Measurements from ENCODE around the gene ZNF700. TPM values are rescaled to one million over a fixed set of nuclear protein-coding genes. Genes with fewer than 3 reads are reported as not detected.
A peak's percentile ranks its signal among the peaks of the same experiment; 100 is the strongest.
"Not testable (repeated sequence)": the region's sequence is repeated elsewhere in the genome, so short reads cannot be mapped to it uniquely, and the experiment has no call there.

ZNF700 gene
- polyA plus RNA-seq, 1 donor from 2014 or later: 35.9 TPM

DNA sequence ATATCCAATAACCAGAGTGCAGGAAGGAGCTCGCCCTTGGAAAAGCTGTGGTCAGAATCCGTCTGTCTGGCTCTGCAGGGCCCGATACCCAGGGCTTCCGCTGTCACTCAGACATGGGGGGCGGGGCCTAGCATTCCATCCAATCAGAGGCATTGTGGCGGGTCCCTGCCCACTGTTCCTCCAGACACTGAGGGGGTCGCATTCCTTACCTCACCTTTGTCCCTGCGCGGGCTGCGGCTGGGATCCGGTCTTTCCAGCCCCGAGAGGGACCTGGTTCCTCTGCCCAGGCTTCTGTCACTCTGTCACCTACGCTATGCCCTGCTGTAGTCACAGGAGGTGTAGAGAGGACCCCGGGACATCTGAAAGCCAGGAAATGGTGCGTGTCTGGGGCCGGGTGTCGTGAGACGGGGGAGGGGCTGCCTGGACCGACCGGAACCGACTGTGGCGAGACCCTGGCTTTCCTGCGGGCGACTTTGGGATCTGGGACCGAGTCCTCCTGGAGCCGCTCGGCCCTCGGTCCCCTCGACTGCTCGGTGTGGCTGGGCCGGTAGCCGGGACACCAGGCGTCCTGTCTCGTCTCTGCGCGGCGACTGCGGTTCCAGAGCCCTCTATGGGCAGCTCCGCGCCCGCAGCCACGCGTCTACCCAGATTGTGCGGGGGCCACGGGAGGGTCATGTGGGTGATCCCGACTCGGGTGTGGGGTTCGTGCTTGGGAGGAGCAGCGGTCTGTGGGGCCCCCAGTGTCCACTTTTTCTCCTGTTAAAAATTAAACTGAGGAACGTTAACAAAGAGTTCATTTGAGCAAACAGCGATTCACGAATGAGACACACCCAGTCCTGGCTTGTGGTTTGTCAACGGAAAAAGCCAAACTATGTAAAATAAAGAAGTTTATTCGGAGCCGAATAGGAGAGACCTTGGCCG, 37.0 kb upstream of the ZNF700 start, which contains the start of gene ZNF69:
Gene ZNF69 (plus strand): TSS at position 172 of the 921 bp plus-strand sequence. CDS start 142 bp downstream, at position 314.
- H3K4me2 ChIP-seq (ENCODE audit: low read length): peak within 1 kb of the TSS; percentile 68
- TF ChIP-seq POLR2AphosphoS5 (IDR thresholded peaks at IDR 0.05): peak; percentile 94
- no peak for TF ChIP-seq RAD21 (conservative IDR thresholded peaks at IDR 0.05)
- no peak for TF ChIP-seq EP300 (conservative IDR thresholded peaks at IDR 0.05; ENCODE audit: poor library complexity, severe bottlenecking)
- peak; percentile 86 for TF ChIP-seq TAF1 (IDR thresholded peaks at IDR 0.05; ENCODE audit: low read depth)
- TF ChIP-seq MXI1 (conservative IDR thresholded peaks at IDR 0.05; ENCODE audit: poor library complexity, severe bottlenecking): peak; percentile 71
- peak; percentile 26 for TF ChIP-seq SMC3 (conservative IDR thresholded peaks at IDR 0.05; ENCODE audit: poor library complexity)
- TF ChIP-seq EZH2 (IDR thresholded peaks at IDR 0.05; ENCODE audit: borderline replicate concordance, insufficient read depth, low read length, poor library complexity, severe bottlenecking): no peak
- TF ChIP-seq CTCF (IDR thresholded peaks at IDR 0.05; ENCODE audit: poor library complexity, severe bottlenecking): peak; percentile 62
- TF ChIP-seq REST (IDR thresholded peaks at IDR 0.05; ENCODE audit: borderline replicate concordance): peak; percentile 93
- no peaks in the 10 kb centered on the region for H3K36me3 ChIP-seq (ENCODE audit: insufficient read depth, low read length)
- peak within 1 kb of the TSS; percentile 99 for H3K4me3 ChIP-seq (ENCODE audit: low read length)
- peak within 1 kb of the TSS; percentile 95 for H3K27ac ChIP-seq (ENCODE audit: low read length)
- H3K9ac ChIP-seq (ENCODE audit: low read length): peak within 1 kb of the TSS; percentile 96
- peak within 1 kb of the TSS; percentile 83 for H2AFZ ChIP-seq (ENCODE audit: low read depth, low read length)
- H4K20me1 ChIP-seq (ENCODE audit: insufficient read depth): no peaks in the 10 kb centered on the region
- H3K9me2 ChIP-seq (ENCODE audit: insufficient read depth, low read length): no peaks in the 10 kb centered on the region
- H3K27me3 ChIP-seq (ENCODE audit: insufficient read depth, low read depth, low read length): no peaks in the 10 kb centered on the region
- no peaks in the 10 kb centered on the region for H3F3A ChIP-seq (ENCODE audit: insufficient read depth, low read length, poor library complexity, severe bottlenecking)
- H3K79me2 ChIP-seq (replicated peaks; ENCODE audit: insufficient read depth, low read length): peaks cover 32% of the 10 kb centered on the region
- H3K9me3 ChIP-seq (ENCODE audit: low read length): no peaks in the 10 kb centered on the region

DNA sequence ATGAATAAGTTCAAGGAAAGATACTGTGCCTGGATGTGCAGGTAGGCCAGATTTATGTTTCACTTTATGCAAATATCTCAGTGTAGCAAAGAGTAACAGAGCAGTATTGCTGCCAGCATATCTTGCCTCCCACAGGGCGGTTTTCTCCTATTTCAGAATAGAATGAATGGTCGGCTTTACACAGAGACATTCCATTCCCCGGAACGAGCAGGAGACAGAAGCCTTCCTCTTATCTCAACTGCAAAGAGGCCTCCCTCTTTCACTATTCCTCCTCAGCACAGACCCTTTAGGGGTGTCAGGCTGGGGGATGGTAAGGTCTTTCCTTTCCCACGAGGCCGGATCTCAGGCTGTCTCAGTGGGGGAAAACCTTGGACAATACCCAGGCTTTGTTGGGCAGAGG, 35.0 kb upstream of the ZNF700 start:
- Histone ChIP-seq H3K79me2 (replicated peaks; ENCODE audit: insufficient read depth, low read length) (peaks cover 47% of the 10 kb centered on the region), H3K4me3 (ENCODE audit: low read length) (peak overlapping the region; percentile 99)
- H4K20me1 ChIP-seq (ENCODE audit: insufficient read depth); H3K9me3 ChIP-seq (ENCODE audit: low read length); H3K36me3 ChIP-seq (ENCODE audit: insufficient read depth, low read length); H3K9ac ChIP-seq (ENCODE audit: low read length); H3K27me3 ChIP-seq (ENCODE audit: insufficient read depth, low read depth, low read length); H3K4me2 ChIP-seq (ENCODE audit: low read length); H3K9me2 ChIP-seq (ENCODE audit: insufficient read depth, low read length); H2AFZ ChIP-seq (ENCODE audit: low read depth, low read length); H3K27ac ChIP-seq (ENCODE audit: low read length); H3F3A ChIP-seq (ENCODE audit: insufficient read depth, low read length, poor library complexity, severe bottlenecking): not testable (repeated sequence)

Data from neural cell (in vitro differentiated cells).